GM08714 (cell line): ENCODE data around the gene FAM110D.

Source experiments
- H3K4me3 ChIP-seq: fragments of 200-500 bp; sonication (Bioruptor generic); 2 replicates; pipeline ENCODE4 v1.5.1; 2014; ENCODE audit warnings: mild to moderate bottlenecking, low read length, inconsistent platforms
- ZNF274 ChIP-seq: IDR thresholded peaks from 2 replicates; pipeline ENCODE4 v1.6.1; 2012; ENCODE audit warnings: mild to moderate bottlenecking, low read depth, low read length

The FAM110D gene

GRCh38 chr1:26145960-26146294 is 13.0 kb upstream of the FAM110D start:
- TF ChIP-seq ZNF274 = no peak
- no peak overlapping the region for H3K4me3 ChIP-seq

GRCh38 chr1:26148887-26149286 is 10.0 kb upstream of the FAM110D start:
- no peak for TF ChIP-seq ZNF274
- H3K4me3 ChIP-seq = no peak overlapping the region

- H3K4me3 ChIP-seq = no peak overlapping the region
- TF ChIP-seq ZNF274 = no peak
These were observed 4.8 kb upstream of the FAM110D start for GRCh38 chr1:26153966-26154532.

- H3K4me3 ChIP-seq = no peak overlapping the region
- no peak for TF ChIP-seq ZNF274
These were observed 4.1 kb upstream of the FAM110D start for GRCh38 chr1:26154750-26155149.

GRCh38 chr1:26155370-26156284 is 3.3 kb upstream of the FAM110D start:
- no peak for TF ChIP-seq ZNF274
- no peak overlapping the region for H3K4me3 ChIP-seq

- no peak overlapping the region for H3K4me3 ChIP-seq
These were observed 2.4 kb upstream of the FAM110D start for GRCh38 chr1:26156285-26157038.

GRCh38 chr1:26158271-26158907 is 490 bp upstream of the FAM110D start:
- no peak overlapping the region for H3K4me3 ChIP-seq
- TF ChIP-seq ZNF274 = no peak

More at GRCh38 chr1:26156285-26157038, 2.4 kb upstream of the FAM110D start:
- no peak for TF ChIP-seq ZNF274

- no peak overlapping the region for H3K4me3 ChIP-seq
- no peak for TF ChIP-seq ZNF274
These were observed 812 bp downstream of the FAM110D start for GRCh38 chr1:26159743-26160039.

GRCh38 chr1:26160527-26161414 is 1.9 kb downstream of the FAM110D start:
- H3K4me3 ChIP-seq = no peak overlapping the region
- TF ChIP-seq ZNF274 = no peak

GRCh38 chr1:26161415-26162219 is 2.7 kb downstream of the FAM110D start:
- H3K4me3 ChIP-seq = peak overlapping the region; percentile 11; the same call in 1 of the 2 replicates
- no peak for TF ChIP-seq ZNF274

- TF ChIP-seq ZNF274 = no peak
- peak overlapping the region; percentile 11; the same call in 1 of the 2 replicates for H3K4me3 ChIP-seq
These were observed 3.4 kb downstream of the FAM110D start for GRCh38 chr1:26162220-26162709.

GRCh38 chr1:26163684-26164035 is 4.8 kb downstream of the FAM110D start:
- TF ChIP-seq ZNF274 = no peak
- no peak overlapping the region for H3K4me3 ChIP-seq
